ENCODE measurements around the gene SYN1.

SYN1 gene

GRCh38 chrX:47574076-47574546, 45.5 kb downstream of the SYN1 start:
- no peak for TF ChIP-seq MAX (IDR thresholded peaks at IDR 0.05)
- TF ChIP-seq ZBTB7A (IDR thresholded peaks at IDR 0.05; ENCODE audit: low read depth): no peak
- no peak for TF ChIP-seq CEBPB (IDR thresholded peaks at IDR 0.05)
- no peak for TF ChIP-seq TCF12 (IDR thresholded peaks at IDR 0.05; ENCODE audit: low read depth)
- no peak for TF ChIP-seq YY1 (IDR thresholded peaks at IDR 0.05; ENCODE audit: low read depth)
- TF ChIP-seq REST (IDR thresholded peaks at IDR 0.05; ENCODE audit: low read depth): no peak
- TF ChIP-seq CREB1 (IDR thresholded peaks at IDR 0.05; ENCODE audit: low read depth): no peak

- TF ChIP-seq YY1 (IDR thresholded peaks at IDR 0.05; ENCODE audit: low read depth): no peak
- no peak for TF ChIP-seq USF1 (IDR thresholded peaks at IDR 0.05)
- no peak for TF ChIP-seq ZBTB7A (IDR thresholded peaks at IDR 0.05; ENCODE audit: low read depth)
- TF ChIP-seq RAD21 (IDR thresholded peaks at IDR 0.05; ENCODE audit: low read depth): no peak
- TF ChIP-seq EGR1 (IDR thresholded peaks at IDR 0.05): no peak
- no peak for TF ChIP-seq TCF12 (IDR thresholded peaks at IDR 0.05; ENCODE audit: low read depth)
- TF ChIP-seq EP300 (IDR thresholded peaks at IDR 0.05; ENCODE audit: borderline replicate concordance): no peak
- no peak for TF ChIP-seq CREB1 (IDR thresholded peaks at IDR 0.05; ENCODE audit: low read depth)
- no peak for TF ChIP-seq REST (IDR thresholded peaks at IDR 0.05; ENCODE audit: low read depth)
- no peak for TF ChIP-seq TAF1 (IDR thresholded peaks at IDR 0.05; ENCODE audit: low read depth)
These were observed 46.1 kb downstream of the SYN1 start for GRCh38 chrX:47573341-47574075.

GRCh38 chrX:47572773-47573340, 46.8 kb downstream of the SYN1 start:
- TF ChIP-seq ZBTB7A (IDR thresholded peaks at IDR 0.05; ENCODE audit: low read depth) (no peak), TEAD4 (IDR thresholded peaks at IDR 0.05) (no peak), EP300 (IDR thresholded peaks at IDR 0.05; ENCODE audit: borderline replicate concordance) (no peak), CREB1 (IDR thresholded peaks at IDR 0.05; ENCODE audit: low read depth) (no peak), TCF12 (IDR thresholded peaks at IDR 0.05; ENCODE audit: low read depth) (no peak), REST (IDR thresholded peaks at IDR 0.05; ENCODE audit: low read depth) (no peak), MAX (IDR thresholded peaks at IDR 0.05) (no peak), TAF1 (IDR thresholded peaks at IDR 0.05; ENCODE audit: low read depth) (no peak), NFIC (IDR thresholded peaks at IDR 0.05) (no peak), FOXM1 (IDR thresholded peaks at IDR 0.05; ENCODE audit: borderline replicate concordance, low read depth) (no peak), RAD21 (IDR thresholded peaks at IDR 0.05; ENCODE audit: low read depth) (no peak), CEBPB (IDR thresholded peaks at IDR 0.05) (no peak), YY1 (IDR thresholded peaks at IDR 0.05; ENCODE audit: low read depth) (no peak)

GRCh38 chrX:47571896-47572295, 47.8 kb downstream of the SYN1 start:
- TF ChIP-seq EGR1 (IDR thresholded peaks at IDR 0.05) (no peak), RAD21 (IDR thresholded peaks at IDR 0.05; ENCODE audit: low read depth) (no peak), TCF12 (IDR thresholded peaks at IDR 0.05; ENCODE audit: low read depth) (no peak), TAF1 (IDR thresholded peaks at IDR 0.05; ENCODE audit: low read depth) (no peak), ZBTB7A (IDR thresholded peaks at IDR 0.05; ENCODE audit: low read depth) (no peak), USF1 (IDR thresholded peaks at IDR 0.05) (no peak), NFIC (IDR thresholded peaks at IDR 0.05) (no peak), EP300 (IDR thresholded peaks at IDR 0.05; ENCODE audit: borderline replicate concordance) (no peak), REST (IDR thresholded peaks at IDR 0.05; ENCODE audit: low read depth) (no peak)

All from Ishikawa (cell line).